Retinal pigment epithelial cell (primary cell): ENCODE measurements around the gene GPC5.

Experiments
- DNase-seq: peaks from one replicate; pipeline ENCODE4 v3.0.0-alpha.2; 2010; ENCODE audit warnings: low read depth
- H3K4me3 ChIP-seq: 2 replicates; pipeline ENCODE4 v1.5.1; 2011; ENCODE audit warnings: mild to moderate bottlenecking, low read length, control low read depth, moderate library complexity
- TF ChIP-seq, protein P1 (sequence below): conservative IDR thresholded peaks from 2 replicates; pipeline ENCODE4 v1.5.1; 2011; ENCODE audit warnings: low read depth, low read length, control low read depth, inconsistent platforms

Gene GPC5

DNA sequence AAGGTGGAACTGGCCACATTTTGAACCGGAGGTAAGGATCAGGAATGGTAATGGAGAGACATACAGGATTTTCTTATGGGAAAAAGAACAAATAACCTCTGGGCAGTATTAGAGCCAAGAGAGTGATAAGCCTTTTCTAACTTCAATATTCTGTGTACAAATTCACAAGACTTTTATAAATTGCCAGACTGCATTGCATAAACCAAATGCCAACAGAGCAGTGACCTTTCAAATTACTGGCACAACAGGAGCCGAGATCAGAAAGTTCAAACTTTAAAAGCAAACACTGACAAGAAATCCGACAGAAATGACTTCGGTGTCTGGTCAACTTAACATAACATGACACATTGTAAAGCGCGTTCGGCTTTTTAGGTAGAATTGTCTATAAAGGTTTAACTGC lies 737.1 kb downstream of the GPC5 start:
- TF ChIP-seq, protein P1, sequence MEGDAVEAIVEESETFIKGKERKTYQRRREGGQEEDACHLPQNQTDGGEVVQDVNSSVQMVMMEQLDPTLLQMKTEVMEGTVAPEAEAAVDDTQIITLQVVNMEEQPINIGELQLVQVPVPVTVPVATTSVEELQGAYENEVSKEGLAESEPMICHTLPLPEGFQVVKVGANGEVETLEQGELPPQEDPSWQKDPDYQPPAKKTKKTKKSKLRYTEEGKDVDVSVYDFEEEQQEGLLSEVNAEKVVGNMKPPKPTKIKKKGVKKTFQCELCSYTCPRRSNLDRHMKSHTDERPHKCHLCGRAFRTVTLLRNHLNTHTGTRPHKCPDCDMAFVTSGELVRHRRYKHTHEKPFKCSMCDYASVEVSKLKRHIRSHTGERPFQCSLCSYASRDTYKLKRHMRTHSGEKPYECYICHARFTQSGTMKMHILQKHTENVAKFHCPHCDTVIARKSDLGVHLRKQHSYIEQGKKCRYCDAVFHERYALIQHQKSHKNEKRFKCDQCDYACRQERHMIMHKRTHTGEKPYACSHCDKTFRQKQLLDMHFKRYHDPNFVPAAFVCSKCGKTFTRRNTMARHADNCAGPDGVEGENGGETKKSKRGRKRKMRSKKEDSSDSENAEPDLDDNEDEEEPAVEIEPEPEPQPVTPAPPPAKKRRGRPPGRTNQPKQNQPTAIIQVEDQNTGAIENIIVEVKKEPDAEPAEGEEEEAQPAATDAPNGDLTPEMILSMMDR: no peak

DNA sequence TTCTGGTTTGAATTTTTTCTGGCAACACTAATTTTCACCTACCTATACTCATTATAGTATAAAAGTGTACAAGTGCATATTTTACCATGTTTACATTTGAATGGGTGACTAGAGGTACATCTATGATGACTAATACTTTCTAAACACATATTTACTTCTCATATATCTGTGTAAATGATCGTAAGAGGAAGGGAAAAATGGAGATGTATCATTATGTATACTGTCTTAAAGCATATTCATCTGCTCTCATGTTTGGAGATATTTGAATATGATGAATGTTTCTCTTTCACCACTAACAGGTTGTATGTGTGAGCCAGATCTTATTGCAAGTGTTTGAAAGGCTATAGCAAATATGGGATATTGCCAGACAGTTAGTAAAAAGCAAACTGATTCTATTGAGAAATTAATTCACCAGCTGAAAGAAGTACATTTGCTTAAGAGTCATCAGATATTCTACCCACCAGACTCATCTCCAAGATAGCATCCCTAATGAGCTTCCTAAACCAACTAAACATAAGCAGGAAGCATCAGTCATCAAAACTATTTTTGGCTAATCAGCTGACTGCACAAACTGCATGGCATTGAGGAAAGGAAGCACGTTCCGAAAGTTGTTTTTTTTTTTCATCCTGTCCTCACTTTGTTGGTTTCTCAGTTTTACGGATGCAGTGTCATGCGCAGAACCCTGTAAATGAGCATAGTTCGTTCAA lies 738.2 kb downstream of the GPC5 start:
- TF ChIP-seq, protein P1: no peak
- no peak for DNase-seq
- no peak overlapping the region for H3K4me3 ChIP-seq

More for the DNA sequence above, 737.1 kb downstream of the GPC5 start:
- H3K4me3 ChIP-seq: no peak overlapping the region
- no peak for DNase-seq

GRCh38 chr13:92137520-92137919 lies 739.1 kb downstream of the GPC5 start:
- H3K4me3 ChIP-seq: no peak overlapping the region
- DNase-seq: no peak
- TF ChIP-seq, protein P1: no peak

DNA sequence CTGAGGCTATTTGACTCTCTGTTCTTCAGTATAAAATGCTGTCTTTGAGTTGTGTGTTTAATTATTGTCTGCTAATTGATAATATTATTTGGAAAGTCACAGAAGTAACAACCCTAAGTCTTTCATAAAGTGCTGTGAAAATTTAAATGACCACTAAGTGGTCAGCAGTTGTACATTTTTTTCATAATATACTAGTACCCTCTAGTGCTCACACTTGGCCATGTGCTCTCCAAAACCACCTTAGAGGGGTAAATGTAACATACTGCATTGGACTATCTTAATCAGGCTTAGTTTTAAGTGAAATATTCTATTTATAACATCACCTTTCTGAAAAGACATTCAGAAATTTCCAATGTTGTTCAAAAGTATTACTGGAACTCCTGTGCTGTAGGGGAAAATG lies 745.3 kb downstream of the GPC5 start:
- TF ChIP-seq, protein P1: peak; percentile 49
- H3K4me3 ChIP-seq: no peak overlapping the region
- DNase-seq: no peak

DNA sequence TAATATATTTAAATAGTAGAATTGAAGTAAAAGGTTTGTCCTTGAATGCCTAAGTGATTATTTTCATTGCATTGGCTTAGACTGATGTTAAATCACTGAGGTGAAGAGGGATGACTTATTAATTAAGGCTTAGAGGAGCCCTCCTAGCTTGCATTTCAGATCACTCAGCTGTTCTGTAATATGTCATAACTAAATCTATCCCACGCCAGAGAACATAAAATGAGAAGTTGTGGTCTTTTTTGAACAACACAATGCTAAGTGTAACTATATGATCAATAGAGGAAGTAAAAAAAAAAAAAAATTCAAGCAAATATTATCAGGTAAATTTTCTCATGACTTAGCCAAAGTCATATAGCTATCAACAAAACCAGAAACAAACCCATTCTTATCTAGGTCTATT lies 752.2 kb downstream of the GPC5 start:
- TF ChIP-seq, protein P1: no peak
- DNase-seq: no peak
- H3K4me3 ChIP-seq: no peak overlapping the region

- DNase-seq: no peak
- H3K4me3 ChIP-seq: no peak overlapping the region
- TF ChIP-seq, protein P1: no peak
These were observed 759.9 kb downstream of the GPC5 start for GRCh38 chr13:92158346-92158745.

- TF ChIP-seq, protein P1: no peak
- no peak overlapping the region for H3K4me3 ChIP-seq
- no peak for DNase-seq
These were observed 766.4 kb downstream of the GPC5 start for GRCh38 chr13:92164822-92165221.
